Suprapubic skin (tissue), 4 donors: ENCODE results near the gene PRAME.

ENCODE experiments used
- CTCF ChIP-seq, 2 donors: fragments of 200-600 bp in 1 of 2; fragments of 450-650 bp in 1 of 2; sonication (generic) in 1 of 2; IDR thresholded peaks; one replicate each; pipeline ENCODE4 v1.5.1; 2016 to 2019; ENCODE audit warnings: antibody characterized with exemption in 2 of 2, mild to moderate bottlenecking in 1 of 2, moderate library complexity in 1 of 2
- EP300 ChIP-seq: sonication (generic); formaldehyde crosslinking; IDR thresholded peaks from one replicate; pipeline ENCODE4 v1.6.1; 2017; ENCODE audit warnings: antibody characterized with exemption
- POLR2A ChIP-seq, 2 donors: fragments of 450-650 bp; IDR thresholded peaks; one replicate each; pipeline ENCODE4 v1.6.1; 2017; ENCODE audit warnings: antibody characterized with exemption in 2 of 2, mild to moderate bottlenecking in 2 of 2, moderate library complexity in 2 of 2
- POLR2AphosphoS5 ChIP-seq, 3 donors: sonication (generic); formaldehyde crosslinking; IDR thresholded peaks; one replicate each; pipeline ENCODE4 v1.6.1; 2017; ENCODE audit warnings: antibody characterized with exemption in 3 of 3

- TF ChIP-seq CTCF (IDR thresholded peaks at IDR 0.05) (no peak), POLR2AphosphoS5 (IDR thresholded peaks at IDR 0.05) (no peak), POLR2A (IDR thresholded peaks at IDR 0.05) (no peak), EP300 (no peak)
Measured at GRCh38 chr22:22574361-22574760, 15.3 kb upstream of the PRAME start.
